GM23248 (cell line): ENCODE measurements around the gene PSMB5.

Experiments
- EZH2 ChIP-seq: fragments of 200-600 bp; sonication (generic); IDR thresholded peaks from 2 replicates; pipeline ENCODE4 v1.6.1; 2018; ENCODE audit warnings: antibody characterized with exemption, mild to moderate bottlenecking; ENCODE audit not compliant: insufficient read depth, poor library complexity, severe bottlenecking
- EZH2phosphoT487 ChIP-seq: fragments of 200-600 bp; sonication (generic); IDR thresholded peaks from 2 replicates; pipeline ENCODE4 v1.6.1; 2018; ENCODE audit warnings: antibody characterized with exemption, moderate library complexity, mild to moderate bottlenecking, low read depth; ENCODE audit not compliant: insufficient read depth

GRCh38 chr14:23021434-23021833, 13.3 kb downstream of the PSMB5 start:
- TF ChIP-seq EZH2 (no peak), EZH2phosphoT487 (no peak)
